Stimulated activated CD8-positive, alpha-beta memory T cell treated with anti-CD3 and anti-CD28 coated beads, Interleukin-7, amount 100 ng/mL, for 24 hours (primary cell): Measurements from ENCODE around the gene SLC30A7.
"Not testable (repeated sequence)": the region's sequence is repeated elsewhere in the genome, so short reads cannot be mapped to it uniquely, and the experiment has no call there.

Source experiments
- DNase-seq: peaks from one replicate; pipeline ENCODE4 v3.0.0-alpha.2; 2020; ENCODE audit warnings: low read depth

Gene SLC30A7

GRCh38 chr1:100889869-100890482 is 5.9 kb upstream of the SLC30A7 start:
- not testable (repeated sequence) for DNase-seq

GRCh38 chr1:100891380-100891779 is 4.5 kb upstream of the SLC30A7 start:
- DNase-seq: no peak

- no peak for DNase-seq
These were observed 3.3 kb upstream of the SLC30A7 start for GRCh38 chr1:100892554-100892953.

- DNase-seq: no peak
These were observed 2.2 kb upstream of the SLC30A7 start for GRCh38 chr1:100893718-100894117.

GRCh38 chr1:100894603-100895539 is 1.0 kb upstream of the SLC30A7 start, which contains the start of gene EXTL2:
EXTL2 (minus strand) TSS chr1:100894842; CDS start chr1:100888757, 6,085 bp downstream.
- peak; percentile 26 for DNase-seq

- peak; percentile 2 for DNase-seq
These were observed 642 bp downstream of the SLC30A7 start for GRCh38 chr1:100896481-100896982.

GRCh38 chr1:100902365-100902764 is 6.5 kb downstream of the SLC30A7 start:
- no peak for DNase-seq

- DNase-seq: no peak
These were observed 7.9 kb downstream of the SLC30A7 start for GRCh38 chr1:100903777-100904176.

- DNase-seq: no peak
These were observed 8.6 kb downstream of the SLC30A7 start for GRCh38 chr1:100904528-100904927.

GRCh38 chr1:100905181-100905580 is 9.3 kb downstream of the SLC30A7 start:
- DNase-seq: no peak

- no peak for DNase-seq
These were observed 12.0 kb downstream of the SLC30A7 start for GRCh38 chr1:100907887-100908286.

GRCh38 chr1:100909018-100909417 is 13.1 kb downstream of the SLC30A7 start:
- DNase-seq: no peak

- no peak for DNase-seq
These were observed 16.1 kb downstream of the SLC30A7 start for GRCh38 chr1:100912019-100912418.

- no peak for DNase-seq
These were observed 25.3 kb downstream of the SLC30A7 start for GRCh38 chr1:100921110-100921706.

- DNase-seq: no peak
These were observed 28.3 kb downstream of the SLC30A7 start for GRCh38 chr1:100924212-100924611.

GRCh38 chr1:100924991-100925390 is 29.1 kb downstream of the SLC30A7 start:
- DNase-seq: no peak

- DNase-seq: no peak
These were observed 30.4 kb downstream of the SLC30A7 start for GRCh38 chr1:100926240-100926639.

GRCh38 chr1:100927276-100927675 is 31.4 kb downstream of the SLC30A7 start:
- no peak for DNase-seq

GRCh38 chr1:100928128-100928527 is 32.2 kb downstream of the SLC30A7 start:
- no peak for DNase-seq

GRCh38 chr1:100930494-100930893 is 34.6 kb downstream of the SLC30A7 start:
- DNase-seq: no peak

- DNase-seq: no peak
These were observed 35.8 kb downstream of the SLC30A7 start for GRCh38 chr1:100931716-100932115.

- DNase-seq: not testable (repeated sequence)
These were observed 37.7 kb downstream of the SLC30A7 start for GRCh38 chr1:100933555-100933954.
